HepG2 (cell line): ENCODE measurements around the gene CHKB. TPM values are rescaled to one million over a fixed set of nuclear protein-coding genes. Genes with fewer than 3 reads are reported as not detected.

Experiments
- ZNF138 ChIP-seq: sonication (generic); formaldehyde crosslinking; IDR thresholded peaks from 2 replicates; pipeline ENCODE4 v1.5.0; 2020; ENCODE audit warnings: mild to moderate bottlenecking, low read depth, missing genetic modification reagents
- ZNF329 ChIP-seq: sonication (generic); formaldehyde crosslinking; IDR thresholded peaks from 2 replicates; pipeline ENCODE4 v1.9.0; 2021; ENCODE audit warnings: low read depth, mild to moderate bottlenecking, missing genetic modification reagents
- polyA plus RNA-seq, 8 experiments: library from polyadenylated mRNA; depleted of rRNA in 3 of 8; stranded (reverse) in 7 of 8; unstranded in 1 of 8; fragments of >200 nt; fragmentation: Illumina TruSeq in 4 of 8; extraction: Trizol in 4 of 8; gene quantifications; 2 replicates each; pipeline versions ENCODE4 v1.2.1 to v1.2.3, GENCODE V29; 2011 to 2016; ENCODE audit warnings: low read depth in 4 of 8, missing spikeins in 1 of 8, mixed read lengths in 1 of 8; ENCODE audit not compliant: insufficient read depth in 1 of 8
- total RNA-seq, 5 experiments: library from RNA; depleted of rRNA; stranded (reverse); fragments of >200 nt; fragmentation: Illumina TruSeq; extraction: Trizol; gene quantifications; 2 replicates each; pipeline ENCODE4 v1.2.3, GENCODE V29; 2016; ENCODE audit warnings: low read depth in 1 of 5
- TF ChIP-seq, protein P1 (sequence below): sonication (generic); formaldehyde crosslinking; IDR thresholded peaks from 2 replicates; pipeline ENCODE4 v1.5.1; 2020; ENCODE audit warnings: missing genetic modification reagents, mild to moderate bottlenecking, borderline replicate concordance
- TF ChIP-seq, protein P2 (sequence below): sonication (generic); formaldehyde crosslinking; conservative IDR thresholded peaks from 2 replicates; pipeline ENCODE4 v1.4.0; 2020; ENCODE audit warnings: missing genetic modification reagents
- TF ChIP-seq, protein P3 (sequence below): IDR thresholded peaks from 2 replicates; pipeline ENCODE4 v1.6.1; 2016; ENCODE audit warnings: low read depth, control low read depth

Gene CHKB
- total and polyA plus RNA-seq, 2 of the 13 experiments (the other 11 are each of a cell fraction or from before 2014, with no cell fraction given) = 24.5 to 42.7 TPM

DNA sequence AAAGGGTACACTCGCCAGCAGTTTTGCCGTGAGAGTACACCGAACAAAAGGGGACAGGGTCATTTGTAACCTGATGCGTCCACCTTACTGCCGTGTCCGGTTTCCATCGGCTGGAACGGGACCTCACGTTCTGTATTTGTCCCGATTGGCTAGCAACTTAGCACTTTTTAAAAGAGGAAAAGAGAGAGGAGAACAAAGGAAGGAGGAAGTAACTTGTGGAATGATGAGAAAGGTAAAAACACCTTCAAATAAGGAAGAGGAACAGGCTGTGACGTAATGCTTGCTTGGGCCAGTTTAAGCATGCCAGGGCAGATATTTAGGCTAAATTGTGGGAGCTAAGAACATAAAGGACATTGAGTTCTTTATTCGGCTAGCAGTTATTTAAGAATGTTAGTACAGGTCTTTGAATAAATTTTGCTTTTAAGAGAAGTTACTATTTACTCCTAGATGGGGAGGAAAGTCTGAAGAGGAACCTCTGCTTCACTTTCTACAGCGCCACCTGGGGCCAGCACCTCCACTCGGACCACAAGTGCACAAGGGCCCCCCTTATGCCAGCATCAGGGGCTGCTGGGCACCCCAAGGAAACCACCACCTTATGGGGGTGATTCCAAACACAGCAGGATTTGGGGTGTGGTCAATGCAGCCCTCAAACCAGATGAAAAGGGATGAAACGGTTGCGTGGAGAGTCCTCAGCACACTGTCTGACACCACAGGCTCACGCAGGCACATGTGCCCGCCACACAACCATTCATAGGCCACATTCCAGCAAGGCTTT lies 39.5 kb upstream of the CHKB start (continued):
- TF ChIP-seq, protein P1, sequence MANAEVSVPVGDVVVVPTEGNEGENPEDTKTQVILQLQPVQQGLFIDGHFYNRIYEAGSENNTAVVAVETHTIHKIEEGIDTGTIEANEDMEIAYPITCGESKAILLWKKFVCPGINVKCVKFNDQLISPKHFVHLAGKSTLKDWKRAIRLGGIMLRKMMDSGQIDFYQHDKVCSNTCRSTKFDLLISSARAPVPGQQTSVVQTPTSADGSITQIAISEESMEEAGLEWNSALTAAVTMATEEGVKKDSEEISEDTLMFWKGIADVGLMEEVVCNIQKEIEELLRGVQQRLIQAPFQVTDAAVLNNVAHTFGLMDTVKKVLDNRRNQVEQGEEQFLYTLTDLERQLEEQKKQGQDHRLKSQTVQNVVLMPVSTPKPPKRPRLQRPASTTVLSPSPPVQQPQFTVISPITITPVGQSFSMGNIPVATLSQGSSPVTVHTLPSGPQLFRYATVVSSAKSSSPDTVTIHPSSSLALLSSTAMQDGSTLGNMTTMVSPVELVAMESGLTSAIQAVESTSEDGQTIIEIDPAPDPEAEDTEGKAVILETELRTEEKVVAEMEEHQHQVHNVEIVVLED = no peak
- no peak for TF ChIP-seq ZNF138 (CRISPR knock-in tag)
- TF ChIP-seq ZNF329 (CRISPR knock-in tag) = no peak
- TF ChIP-seq, protein P2, sequence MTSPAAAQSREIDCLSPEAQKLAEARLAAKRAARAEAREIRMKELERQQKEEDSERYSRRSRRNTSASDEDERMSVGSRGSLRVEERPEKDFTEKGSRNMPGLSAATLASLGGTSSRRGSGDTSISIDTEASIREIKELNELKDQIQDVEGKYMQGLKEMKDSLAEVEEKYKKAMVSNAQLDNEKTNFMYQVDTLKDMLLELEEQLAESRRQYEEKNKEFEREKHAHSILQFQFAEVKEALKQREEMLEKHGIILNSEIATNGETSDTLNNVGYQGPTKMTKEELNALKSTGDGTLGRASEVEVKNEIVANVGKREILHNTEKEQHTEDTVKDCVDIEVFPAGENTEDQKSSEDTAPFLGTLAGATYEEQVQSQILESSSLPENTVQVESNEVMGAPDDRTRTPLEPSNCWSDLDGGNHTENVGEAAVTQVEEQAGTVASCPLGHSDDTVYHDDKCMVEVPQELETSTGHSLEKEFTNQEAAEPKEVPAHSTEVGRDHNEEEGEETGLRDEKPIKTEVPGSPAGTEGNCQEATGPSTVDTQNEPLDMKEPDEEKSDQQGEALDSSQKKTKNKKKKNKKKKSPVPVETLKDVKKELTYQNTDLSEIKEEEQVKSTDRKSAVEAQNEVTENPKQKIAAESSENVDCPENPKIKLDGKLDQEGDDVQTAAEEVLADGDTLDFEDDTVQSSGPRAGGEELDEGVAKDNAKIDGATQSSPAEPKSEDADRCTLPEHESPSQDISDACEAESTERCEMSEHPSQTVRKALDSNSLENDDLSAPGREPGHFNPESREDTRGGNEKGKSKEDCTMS (CRISPR knock-in tag) = no peak
- TF ChIP-seq, protein P3, sequence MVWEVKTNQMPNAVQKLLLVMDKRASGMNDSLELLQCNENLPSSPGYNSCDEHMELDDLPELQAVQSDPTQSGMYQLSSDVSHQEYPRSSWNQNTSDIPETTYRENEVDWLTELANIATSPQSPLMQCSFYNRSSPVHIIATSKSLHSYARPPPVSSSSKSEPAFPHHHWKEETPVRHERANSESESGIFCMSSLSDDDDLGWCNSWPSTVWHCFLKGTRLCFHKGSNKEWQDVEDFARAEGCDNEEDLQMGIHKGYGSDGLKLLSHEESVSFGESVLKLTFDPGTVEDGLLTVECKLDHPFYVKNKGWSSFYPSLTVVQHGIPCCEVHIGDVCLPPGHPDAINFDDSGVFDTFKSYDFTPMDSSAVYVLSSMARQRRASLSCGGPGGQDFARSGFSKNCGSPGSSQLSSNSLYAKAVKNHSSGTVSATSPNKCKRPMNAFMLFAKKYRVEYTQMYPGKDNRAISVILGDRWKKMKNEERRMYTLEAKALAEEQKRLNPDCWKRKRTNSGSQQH (CRISPR knock-in tag) = no peak
